H9 (cell line): ENCODE results near the gene ANO9. TPM values are rescaled to one million over a fixed set of nuclear protein-coding genes. Genes with fewer than 3 reads are reported as not detected.

Experiments
- DNase-seq: peaks from one replicate; pipeline ENCODE4 v3.0.0-alpha.2; 2017
- H2AFZ ChIP-seq: one replicate; pipeline ENCODE4 v1.6.1; 2013; ENCODE audit warnings: mild to moderate bottlenecking, low read length, control low read depth, moderate library complexity
- H2AK5ac ChIP-seq: 2 replicates; pipeline ENCODE4 v1.6.1; 2013; ENCODE audit warnings: low read length, control low read depth, mixed read lengths; ENCODE audit not compliant: insufficient read length
- H2BK120ac ChIP-seq: one replicate; pipeline ENCODE4 v1.6.1; 2013; ENCODE audit warnings: low read depth, mild to moderate bottlenecking, low read length, control low read depth, inconsistent platforms; ENCODE audit not compliant: poor library complexity, severe bottlenecking
- H2BK12ac ChIP-seq: 2 replicates; pipeline ENCODE4 v1.6.1; 2013; ENCODE audit warnings: low read length, control low read depth, mixed read lengths, low read depth; ENCODE audit not compliant: insufficient read length
- H2BK15ac ChIP-seq: 2 replicates; pipeline ENCODE4 v1.6.1; 2013; ENCODE audit warnings: low read depth, low read length, control low read depth
- H2BK20ac ChIP-seq: one replicate; pipeline ENCODE4 v1.6.1; 2013; ENCODE audit warnings: low read depth, mild to moderate bottlenecking, low read length, control low read depth, inconsistent platforms; ENCODE audit not compliant: poor library complexity, severe bottlenecking
- H2BK5ac ChIP-seq: 2 replicates; pipeline ENCODE4 v1.6.1; 2013; ENCODE audit warnings: low read length, control low read depth, mixed read lengths; ENCODE audit not compliant: insufficient read length
- H3K14ac ChIP-seq: 2 replicates; pipeline ENCODE4 v1.6.1; 2013; ENCODE audit warnings: low read length, control low read depth; ENCODE audit not compliant: insufficient read depth
- H3K18ac ChIP-seq: 2 replicates; pipeline ENCODE4 v1.6.1; 2013; ENCODE audit warnings: low read depth, mild to moderate bottlenecking, mixed read lengths, low read length, control low read depth; ENCODE audit not compliant: insufficient read length
- H3K23ac ChIP-seq: 2 replicates; pipeline ENCODE4 v1.6.1; 2013; ENCODE audit warnings: low read length, control low read depth, mixed read lengths, low read depth; ENCODE audit not compliant: insufficient read length
- H3K23me2 ChIP-seq: 2 replicates; pipeline ENCODE4 v1.6.1; 2013; ENCODE audit warnings: low read depth, mild to moderate bottlenecking, mixed read lengths, low read length, control low read depth; ENCODE audit not compliant: insufficient read length, poor library complexity, severe bottlenecking
- H3K27ac ChIP-seq: 2 replicates; pipeline ENCODE4 v1.5.1; 2013; ENCODE audit warnings: low read length, control low read depth, mixed read lengths, low read depth; ENCODE audit not compliant: insufficient read length
- H3K27me3 ChIP-seq: 2 replicates; pipeline ENCODE4 v1.6.1; 2013; ENCODE audit warnings: low read length, control low read depth, inconsistent platforms; ENCODE audit not compliant: insufficient read depth
- H3K4ac ChIP-seq: 2 replicates; pipeline ENCODE4 v1.6.1; 2013; ENCODE audit warnings: low read depth, mild to moderate bottlenecking, control low read depth, inconsistent platforms, low read length, moderate library complexity
- H3K4me1 ChIP-seq: 2 replicates; pipeline ENCODE4 v1.6.1; 2013; ENCODE audit warnings: low read length, control low read depth, inconsistent platforms; ENCODE audit not compliant: insufficient read depth
- H3K4me2 ChIP-seq: 2 replicates; pipeline ENCODE4 v1.6.1; 2013; ENCODE audit warnings: low read length, control low read depth, mixed read lengths; ENCODE audit not compliant: insufficient read length, insufficient read depth
- H3K56ac ChIP-seq: 2 replicates; pipeline ENCODE4 v1.6.1; 2013; ENCODE audit warnings: low read depth, mild to moderate bottlenecking, mixed read lengths, low read length, control low read depth; ENCODE audit not compliant: insufficient read length
- H3K79me1 ChIP-seq: 2 replicates; pipeline ENCODE4 v1.6.1; 2013; ENCODE audit warnings: low read depth, mild to moderate bottlenecking, moderate library complexity, low read length, control low read depth, inconsistent platforms; ENCODE audit not compliant: insufficient read depth, poor library complexity, severe bottlenecking
- H3K79me2 ChIP-seq: 2 replicates; pipeline ENCODE4 v1.6.1; 2013; ENCODE audit warnings: low read length, control low read depth, inconsistent platforms; ENCODE audit not compliant: insufficient read depth
- H3K9ac ChIP-seq: 2 replicates; pipeline ENCODE4 v1.6.1; 2013; ENCODE audit warnings: low read length, control low read depth, mixed read lengths; ENCODE audit not compliant: insufficient read length; ENCODE audit errors: extremely low read depth
- H3K9me3 ChIP-seq: one replicate; pipeline ENCODE4 v1.6.1; 2013; ENCODE audit warnings: low read depth, low read length, inconsistent platforms; ENCODE audit not compliant: control insufficient read depth
- H3T11ph ChIP-seq: one replicate; pipeline ENCODE4 v1.6.1; 2013; ENCODE audit warnings: mild to moderate bottlenecking, low read length, control low read depth, inconsistent platforms
- H4K20me1 ChIP-seq: one replicate; pipeline ENCODE4 v1.6.1; 2013; ENCODE audit not compliant: control insufficient read depth, insufficient read length, insufficient read depth
- H4K5ac ChIP-seq: 2 replicates; pipeline ENCODE4 v1.6.1; 2013; ENCODE audit warnings: low read depth, mild to moderate bottlenecking, mixed read lengths, low read length, control low read depth; ENCODE audit not compliant: insufficient read length
- H4K8ac ChIP-seq: replicated peaks from 2 replicates; pipeline ENCODE4 v1.6.1; 2013; ENCODE audit warnings: low read length, control low read depth, mixed read lengths, low read depth; ENCODE audit not compliant: insufficient read length
- H4K91ac ChIP-seq: 2 replicates; pipeline ENCODE4 v1.6.1; 2013; ENCODE audit warnings: low read depth, mild to moderate bottlenecking, moderate library complexity, mixed read lengths, low read length, control low read depth; ENCODE audit not compliant: insufficient read length
- H3K27ac Mint-ChIP-seq, 3 experiments: 2 replicates in 2 of 3; 3 replicates in 1 of 3; pipeline ENCODE4 v1.8.0; 2020 to 2021; ENCODE audit warnings: mixed read lengths in 3 of 3, mild to moderate bottlenecking in 1 of 3, moderate library complexity in 1 of 3
- H3K27me3 Mint-ChIP-seq: 2 replicates; pipeline ENCODE4 v1.8.0; 2021; ENCODE audit warnings: low read depth, mild to moderate bottlenecking, moderate library complexity, mixed read lengths
- H3K36me3 Mint-ChIP-seq, 3 experiments: 2 replicates in 2 of 3; 3 replicates in 1 of 3; pipeline ENCODE4 v1.8.0; 2020 to 2021; ENCODE audit warnings: low read depth in 3 of 3, mixed read lengths in 3 of 3; ENCODE audit not compliant: insufficient read depth in 1 of 3
- H3K4me1 Mint-ChIP-seq, 2 experiments: 2 replicates each; pipeline ENCODE4 v1.8.0; 2020; ENCODE audit warnings: mixed read lengths in 2 of 2
- H3K4me3 Mint-ChIP-seq, 2 experiments: 2 replicates in 1 of 2; 3 replicates in 1 of 2; pipeline ENCODE4 v1.8.0; 2020 to 2021; ENCODE audit warnings: mild to moderate bottlenecking in 2 of 2, mixed read lengths in 2 of 2, moderate library complexity in 1 of 2
- H3K9me3 Mint-ChIP-seq, 2 experiments: 2 replicates in 1 of 2; 3 replicates in 1 of 2; pipeline ENCODE4 v1.8.0; 2020; ENCODE audit warnings: mild to moderate bottlenecking in 2 of 2, mixed read lengths in 2 of 2, moderate library complexity in 1 of 2
- WGBS: extraction: QIAGEN DNeasy Blood & Tissue Kit; methylation state at CpG from one replicate; pipeline ENCODE4 v1.1.7; 2013; ENCODE audit warnings: missing lambda C conversion rate, low lambda C conversion rate, mixed read lengths; ENCODE audit not compliant: insufficient read length; ENCODE audit errors: extremely low coverage; 5-methylcytosine and 5-hydroxymethylcytosine counted together
- total RNA-seq: library from RNA; stranded (reverse); gene quantifications from 2 replicates; pipeline ENCODE4 v1.2.1, GENCODE V29; 2021
- TF ChIP-seq, protein P1 (sequence below): fragments of 200-600 bp; sonication (generic); conservative IDR thresholded peaks from 3 replicates; pipeline ENCODE4 v1.8.0; 2021; ENCODE audit warnings: antibody characterized with exemption, mild to moderate bottlenecking

Gene ANO9
- total RNA-seq, 1 experiment from 2014 or later: 13.1 TPM

DNA sequence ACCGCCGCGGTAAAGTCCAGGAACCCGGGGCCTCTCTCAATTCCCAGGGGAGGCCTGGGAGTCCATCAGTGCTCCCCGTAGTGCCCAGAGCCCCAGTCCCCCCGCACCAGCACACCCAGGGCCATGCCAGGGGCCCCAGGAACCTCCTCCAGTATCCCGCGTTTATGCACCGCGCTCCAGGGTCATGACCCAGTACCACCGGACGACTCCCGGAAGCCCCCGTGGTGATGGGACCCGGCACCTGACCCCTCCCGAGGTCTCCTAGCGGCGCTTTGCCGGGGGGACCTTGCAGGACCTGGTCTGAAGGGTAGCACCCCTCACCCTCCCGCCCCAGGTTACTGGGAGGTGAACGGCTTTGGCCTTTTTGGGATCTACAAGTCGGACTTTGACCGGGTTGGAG is 61.3 kb downstream of the ANO9 start:
- no peaks in the 10 kb centered on the region; a peak in 2 of 5 replicates for H3K9me3 Mint-ChIP-seq
- Histone ChIP-seq H3K9ac (no peak overlapping the region), H3K4ac (no peak overlapping the region), H4K91ac (no peak overlapping the region), H2BK12ac (no peak overlapping the region), H3K27ac (no peak overlapping the region), H3K4me1 (no peaks in the 10 kb centered on the region), H3K23ac (no peak overlapping the region), H3K18ac (no peak overlapping the region), H4K20me1 (no peaks in the 10 kb centered on the region), H3K79me1 (no peaks in the 10 kb centered on the region), H3K56ac (no peak overlapping the region), H3K4me2 (no peak overlapping the region), H3K23me2 (no peaks in the 10 kb centered on the region), H3T11ph (no peak overlapping the region), H3K14ac (no peak overlapping the region), H3K27me3 (no peaks in the 10 kb centered on the region), H2AK5ac (no peak overlapping the region), H3K79me2 (no peaks in the 10 kb centered on the region), H2BK120ac (no peak overlapping the region), H2BK20ac (no peak overlapping the region), H4K8ac (no peak overlapping the region), H3K9me3 (no peaks in the 10 kb centered on the region), H2BK5ac (no peak overlapping the region), H2AFZ (no peak overlapping the region), H4K5ac (no peak overlapping the region), H2BK15ac (no peak overlapping the region)
- H3K27me3 Mint-ChIP-seq: no peaks in the 10 kb centered on the region
- peaks cover 0 to 3% of the 10 kb centered on the region in 2 experiments; a peak in 1 of 4 replicates for H3K4me1 Mint-ChIP-seq
- TF ChIP-seq, protein P1, sequence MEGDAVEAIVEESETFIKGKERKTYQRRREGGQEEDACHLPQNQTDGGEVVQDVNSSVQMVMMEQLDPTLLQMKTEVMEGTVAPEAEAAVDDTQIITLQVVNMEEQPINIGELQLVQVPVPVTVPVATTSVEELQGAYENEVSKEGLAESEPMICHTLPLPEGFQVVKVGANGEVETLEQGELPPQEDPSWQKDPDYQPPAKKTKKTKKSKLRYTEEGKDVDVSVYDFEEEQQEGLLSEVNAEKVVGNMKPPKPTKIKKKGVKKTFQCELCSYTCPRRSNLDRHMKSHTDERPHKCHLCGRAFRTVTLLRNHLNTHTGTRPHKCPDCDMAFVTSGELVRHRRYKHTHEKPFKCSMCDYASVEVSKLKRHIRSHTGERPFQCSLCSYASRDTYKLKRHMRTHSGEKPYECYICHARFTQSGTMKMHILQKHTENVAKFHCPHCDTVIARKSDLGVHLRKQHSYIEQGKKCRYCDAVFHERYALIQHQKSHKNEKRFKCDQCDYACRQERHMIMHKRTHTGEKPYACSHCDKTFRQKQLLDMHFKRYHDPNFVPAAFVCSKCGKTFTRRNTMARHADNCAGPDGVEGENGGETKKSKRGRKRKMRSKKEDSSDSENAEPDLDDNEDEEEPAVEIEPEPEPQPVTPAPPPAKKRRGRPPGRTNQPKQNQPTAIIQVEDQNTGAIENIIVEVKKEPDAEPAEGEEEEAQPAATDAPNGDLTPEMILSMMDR: no peak
- no peak overlapping the region; a peak in 1 of 5 replicates for H3K4me3 Mint-ChIP-seq
- DNase-seq: no peak
- H3K36me3 Mint-ChIP-seq: peaks cover 22 to 43% (median 31%) of the 10 kb centered on the region in 3 experiments
- no CpG with 5 or more reads among the region's 23 CpGs for WGBS
- no peak overlapping the region for H3K27ac Mint-ChIP-seq
